ENCODE results near the gene TNFRSF19.

DNA sequence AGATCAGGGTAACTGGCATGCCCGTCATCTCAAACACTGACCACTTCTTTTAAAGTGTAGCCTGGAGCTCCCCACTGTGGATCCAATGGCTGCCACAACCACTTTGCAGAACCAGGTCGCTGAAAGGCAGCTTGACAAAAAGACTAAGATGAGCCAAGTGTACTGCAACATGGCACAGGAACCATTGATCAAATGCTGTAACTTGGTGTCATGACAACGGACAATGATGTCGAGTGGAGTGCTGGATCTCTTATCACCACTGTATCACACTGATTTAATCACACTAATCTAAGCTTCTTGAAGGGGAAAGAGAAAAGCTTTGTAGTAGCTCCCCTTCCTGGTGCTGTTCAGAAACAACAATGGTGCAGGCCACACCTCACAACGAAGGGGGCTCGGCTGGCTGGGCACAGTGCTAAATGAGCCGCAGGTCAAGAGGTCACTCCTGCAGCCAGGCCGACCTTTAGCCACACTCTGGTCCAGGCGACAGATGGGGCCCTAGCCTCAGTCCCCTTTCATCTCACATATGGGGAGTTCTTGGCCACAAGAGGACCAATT lies 2.2 kb upstream of the TNFRSF19 start:
- TF ChIP-seq TCF4 (CRISPR knock-in tag; IDR thresholded peaks at IDR 0.05; ENCODE audit: borderline replicate concordance) (no peak), PPARA (CRISPR knock-in tag; IDR thresholded peaks at IDR 0.05; ENCODE audit: borderline replicate concordance) (no peak), ARNTL (CRISPR knock-in tag; IDR thresholded peaks at IDR 0.05; ENCODE audit: borderline replicate concordance, low read depth) (no peak), BACH2 (CRISPR knock-in tag; IDR thresholded peaks at IDR 0.05; ENCODE audit: borderline replicate concordance) (no peak), TOX (CRISPR knock-in tag; IDR thresholded peaks at IDR 0.05; ENCODE audit: borderline replicate concordance) (no peak), ZNF8 (CRISPR knock-in tag; IDR thresholded peaks at IDR 0.05) (no peak), ZFP30 (CRISPR knock-in tag; IDR thresholded peaks at IDR 0.05) (no peak), ZFP3 (CRISPR knock-in tag; IDR thresholded peaks at IDR 0.05) (no peak), RARB (CRISPR knock-in tag; IDR thresholded peaks at IDR 0.05) (no peak), ZNF565 (CRISPR knock-in tag; conservative IDR thresholded peaks at IDR 0.05; ENCODE audit: low read depth) (no peak), ZC3H10 (CRISPR knock-in tag; IDR thresholded peaks at IDR 0.05) (no peak), ESRRG (CRISPR knock-in tag; IDR thresholded peaks at IDR 0.05) (no peak), OSR1 (CRISPR knock-in tag; IDR thresholded peaks at IDR 0.05) (no peak)
- TF ChIP-seq, protein P1, sequence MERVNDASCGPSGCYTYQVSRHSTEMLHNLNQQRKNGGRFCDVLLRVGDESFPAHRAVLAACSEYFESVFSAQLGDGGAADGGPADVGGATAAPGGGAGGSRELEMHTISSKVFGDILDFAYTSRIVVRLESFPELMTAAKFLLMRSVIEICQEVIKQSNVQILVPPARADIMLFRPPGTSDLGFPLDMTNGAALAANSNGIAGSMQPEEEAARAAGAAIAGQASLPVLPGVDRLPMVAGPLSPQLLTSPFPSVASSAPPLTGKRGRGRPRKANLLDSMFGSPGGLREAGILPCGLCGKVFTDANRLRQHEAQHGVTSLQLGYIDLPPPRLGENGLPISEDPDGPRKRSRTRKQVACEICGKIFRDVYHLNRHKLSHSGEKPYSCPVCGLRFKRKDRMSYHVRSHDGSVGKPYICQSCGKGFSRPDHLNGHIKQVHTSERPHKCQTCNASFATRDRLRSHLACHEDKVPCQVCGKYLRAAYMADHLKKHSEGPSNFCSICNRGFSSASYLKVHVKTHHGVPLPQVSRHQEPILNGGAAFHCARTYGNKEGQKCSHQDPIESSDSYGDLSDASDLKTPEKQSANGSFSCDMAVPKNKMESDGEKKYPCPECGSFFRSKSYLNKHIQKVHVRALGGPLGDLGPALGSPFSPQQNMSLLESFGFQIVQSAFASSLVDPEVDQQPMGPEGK (CRISPR knock-in tag; IDR thresholded peaks at IDR 0.05; ENCODE audit: borderline replicate concordance), result no peak
